ENCODE data around the gene PKP3. TPM values are rescaled to one million over a fixed set of nuclear protein-coding genes. Genes with fewer than 3 reads are reported as not detected.
"Not testable (repeated sequence)": the region's sequence is repeated elsewhere in the genome, so short reads cannot be mapped to it uniquely, and the experiment has no call there.

PKP3 gene
- polyA plus RNA-seq, 3 donors from 2014 or later: 0.36 TPM; not detected in 2

GRCh38 chr11:420054-420910, 26.3 kb downstream of the PKP3 start:
- Mint-ChIP-seq H3K9me3 (peaks cover 0 to 5% (median 2%) of the 10 kb centered on the region in 6 donors), H3K36me3 (peaks cover 3 to 13% (median 6%) of the 10 kb centered on the region in 3 donors), H3K4me3 (no peak overlapping the region), H3K27ac (no peak overlapping the region), H3K4me1 (peaks cover 15 to 17% of the 10 kb centered on the region in 2 donors), H3K27me3 (ENCODE audit: low read depth in 3 of 3) (peaks cover 3 to 6% (median 4%) of the 10 kb centered on the region in 3 donors)
- DNase-seq: no peak

DNA sequence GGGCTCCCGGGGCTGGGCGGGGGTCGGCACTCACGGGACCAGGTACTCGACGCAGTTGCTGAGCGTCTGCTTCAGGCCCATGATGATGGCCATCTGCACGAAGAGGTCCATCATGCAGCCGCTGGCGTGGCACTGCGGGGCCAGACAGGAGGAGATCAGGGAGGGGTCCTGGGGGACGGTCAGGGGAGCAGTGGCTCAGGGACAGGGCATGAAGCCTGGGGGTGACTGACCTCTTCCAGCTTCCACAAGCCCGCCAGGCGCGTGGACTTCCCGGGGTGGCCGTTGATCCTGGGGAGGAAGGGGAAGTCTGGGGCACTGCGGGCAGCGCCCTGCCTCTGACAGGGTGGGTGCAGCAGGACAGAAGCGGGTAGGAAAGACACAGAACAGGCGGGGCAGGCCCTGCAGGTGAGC, 26.9 kb downstream of the PKP3 start:
- no peak overlapping the region for H3K4me3 Mint-ChIP-seq

GRCh38 chr11:422249-422656, 28.2 kb downstream of the PKP3 start:
- Mint-ChIP-seq H3K4me3 (no peak overlapping the region), H3K9me3 (peaks cover 0 to 5% (median 3%) of the 10 kb centered on the region in 6 donors), H3K36me3 (peaks cover 3 to 15% (median 6%) of the 10 kb centered on the region in 3 donors), H3K27me3 (ENCODE audit: low read depth in 3 of 3) (peaks cover 3 to 4% (median 3%) of the 10 kb centered on the region in 3 donors), H3K27ac (no peak overlapping the region), H3K4me1 (peaks cover 4 to 7% of the 10 kb centered on the region in 2 donors)
- no peak for DNase-seq

More for the DNA sequence above, 26.9 kb downstream of the PKP3 start:
- Mint-ChIP-seq H3K36me3 (peaks cover 3 to 15% (median 6%) of the 10 kb centered on the region in 3 donors), H3K27me3 (ENCODE audit: low read depth in 3 of 3) (peaks cover 3 to 4% (median 3%) of the 10 kb centered on the region in 3 donors), H3K27ac (no peak overlapping the region), H3K4me1 (peaks cover 9 to 11% of the 10 kb centered on the region in 2 donors), H3K9me3 (peaks cover 0 to 5% (median 3%) of the 10 kb centered on the region in 6 donors)
- no peak for DNase-seq

- Mint-ChIP-seq H3K27me3 (ENCODE audit: low read depth in 3 of 3) (peaks cover 0 to 3% (median 1%) of the 10 kb centered on the region in 3 donors), H3K4me3 (no peak overlapping the region), H3K36me3 (peaks cover 3 to 15% (median 6%) of the 10 kb centered on the region in 3 donors), H3K4me1 (no peaks in the 10 kb centered on the region), H3K9me3 (peaks cover 0 to 5% (median 3%) of the 10 kb centered on the region in 6 donors), H3K27ac (no peak overlapping the region)
- DNase-seq: no peak
These were observed 30.2 kb downstream of the PKP3 start for GRCh38 chr11:424232-424631.

DNA sequence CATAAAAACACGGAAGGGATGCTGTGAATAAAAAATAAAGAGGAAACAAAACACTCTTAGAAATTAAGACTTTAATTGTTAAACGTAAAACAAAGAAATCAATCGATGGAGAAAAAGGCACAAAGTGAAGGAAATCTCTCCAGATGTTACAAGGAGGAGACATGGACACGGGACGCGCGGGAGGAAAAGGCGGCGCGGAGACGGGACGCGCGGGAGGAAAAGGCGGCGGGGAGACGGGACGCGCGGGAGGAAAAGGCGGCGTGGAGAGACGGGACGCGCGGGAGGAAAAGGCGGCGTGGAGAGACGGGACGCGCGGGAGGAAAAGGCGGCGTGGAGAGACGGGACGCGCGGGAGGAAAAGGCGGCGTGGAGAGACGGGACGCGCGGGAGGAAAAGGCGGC, 30.8 kb downstream of the PKP3 start:
- not testable (repeated sequence) for DNase-seq; H3K4me1 Mint-ChIP-seq; H3K9me3 Mint-ChIP-seq; H3K27me3 Mint-ChIP-seq (ENCODE audit: low read depth in 3 of 3); H3K27ac Mint-ChIP-seq; H3K4me3 Mint-ChIP-seq
- peaks cover 3 to 15% (median 6%) of the 10 kb centered on the region in 3 donors for H3K36me3 Mint-ChIP-seq

- Mint-ChIP-seq H3K27ac (no peak overlapping the region), H3K27me3 (ENCODE audit: low read depth in 3 of 3) (peaks cover 0 to 3% (median 1%) of the 10 kb centered on the region in 3 donors), H3K9me3 (peaks cover 0 to 5% (median 3%) of the 10 kb centered on the region in 6 donors), H3K36me3 (peaks cover 3 to 15% (median 6%) of the 10 kb centered on the region in 3 donors), H3K4me3 (no peak overlapping the region), H3K4me1 (no peaks in the 10 kb centered on the region)
- no peak for DNase-seq
These were observed 31.3 kb downstream of the PKP3 start for GRCh38 chr11:425301-425700.

DNA sequence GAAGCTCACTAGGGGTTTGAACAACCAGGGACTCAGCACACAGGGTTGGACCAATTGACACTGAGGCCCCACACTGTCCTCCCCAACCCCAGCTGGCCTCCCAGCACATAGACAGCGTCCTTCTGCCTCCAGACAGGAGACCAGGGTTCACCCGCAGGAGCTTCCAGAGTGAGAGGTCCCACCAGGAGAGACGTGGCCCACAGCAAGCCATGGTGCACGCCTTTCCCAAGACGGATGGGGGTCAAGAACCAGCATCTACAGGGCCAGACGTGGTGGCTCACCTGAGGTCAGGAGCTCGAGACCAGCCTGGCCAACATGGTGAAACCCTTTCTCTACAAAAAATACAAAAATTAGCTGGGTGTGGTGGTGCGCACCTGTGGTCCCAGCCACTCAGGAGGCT, 32.8 kb downstream of the PKP3 start:
- no peak overlapping the region for H3K27ac Mint-ChIP-seq

GRCh38 chr11:428295-428694, 34.3 kb downstream of the PKP3 start:
- no peak overlapping the region for H3K27ac Mint-ChIP-seq
- DNase-seq: no peak
- H3K27me3 Mint-ChIP-seq (ENCODE audit: low read depth in 3 of 3): peaks cover 0 to 3% (median 1%) of the 10 kb centered on the region in 3 donors
- H3K4me3 Mint-ChIP-seq: no peak overlapping the region
- H3K4me1 Mint-ChIP-seq: no peaks in the 10 kb centered on the region
- peaks cover 3 to 10% (median 6%) of the 10 kb centered on the region in 3 donors for H3K36me3 Mint-ChIP-seq
- H3K9me3 Mint-ChIP-seq: peaks cover 0 to 5% (median 3%) of the 10 kb centered on the region in 6 donors

More for the DNA sequence above, 32.8 kb downstream of the PKP3 start:
- H3K36me3 Mint-ChIP-seq: peaks cover 3 to 15% (median 6%) of the 10 kb centered on the region in 3 donors
- H3K27me3 Mint-ChIP-seq (ENCODE audit: low read depth in 3 of 3): peaks cover 0 to 3% (median 1%) of the 10 kb centered on the region in 3 donors
- DNase-seq: no peak
- no peak overlapping the region for H3K4me3 Mint-ChIP-seq
- peaks cover 0 to 5% (median 3%) of the 10 kb centered on the region in 6 donors for H3K9me3 Mint-ChIP-seq
- no peaks in the 10 kb centered on the region for H3K4me1 Mint-ChIP-seq

GRCh38 chr11:429391-429790, 35.4 kb downstream of the PKP3 start:
- Mint-ChIP-seq H3K36me3 (peaks cover 3 to 8% (median 4%) of the 10 kb centered on the region in 3 donors), H3K27ac (no peak overlapping the region), H3K9me3 (peaks cover 0 to 4% (median 3%) of the 10 kb centered on the region in 6 donors), H3K4me3 (no peak overlapping the region), H3K4me1 (no peaks in the 10 kb centered on the region), H3K27me3 (ENCODE audit: low read depth in 3 of 3) (peaks cover 0 to 3% (median 1%) of the 10 kb centered on the region in 3 donors)
- no peak for DNase-seq

GRCh38 chr11:429931-430456, 36.0 kb downstream of the PKP3 start:
- no peak for DNase-seq
- Mint-ChIP-seq H3K27me3 (ENCODE audit: low read depth in 3 of 3) (peaks cover 0 to 1% (median 0%) of the 10 kb centered on the region in 3 donors), H3K36me3 (peaks cover 0 to 4% (median 0%) of the 10 kb centered on the region in 3 donors), H3K27ac (no peak overlapping the region), H3K9me3 (peaks cover 0 to 2% (median under 1%) of the 10 kb centered on the region in 6 donors), H3K4me1 (no peaks in the 10 kb centered on the region), H3K4me3 (no peak overlapping the region)

GRCh38 chr11:431921-432320, 37.9 kb downstream of the PKP3 start:
- no peak for DNase-seq
- Mint-ChIP-seq H3K36me3 (no peaks in the 10 kb centered on the region), H3K9me3 (no peaks in the 10 kb centered on the region), H3K4me3 (no peak overlapping the region), H3K4me1 (no peaks in the 10 kb centered on the region), H3K27me3 (ENCODE audit: low read depth in 3 of 3) (peaks cover 1 to 3% (median 1%) of the 10 kb centered on the region in 3 donors), H3K27ac (no peak overlapping the region)

- no peak for DNase-seq
- Mint-ChIP-seq H3K9me3 (no peaks in the 10 kb centered on the region), H3K27me3 (ENCODE audit: low read depth in 3 of 3) (peaks cover 1 to 5% (median 1%) of the 10 kb centered on the region in 3 donors), H3K36me3 (no peaks in the 10 kb centered on the region), H3K27ac (no peak overlapping the region), H3K4me3 (no peak overlapping the region), H3K4me1 (no peaks in the 10 kb centered on the region)
These were observed 38.6 kb downstream of the PKP3 start for GRCh38 chr11:432501-433100.

GRCh38 chr11:433111-433510, 39.1 kb downstream of the PKP3 start:
- H3K9me3 Mint-ChIP-seq: no peaks in the 10 kb centered on the region
- H3K4me1 Mint-ChIP-seq: no peaks in the 10 kb centered on the region
- no peak overlapping the region for H3K4me3 Mint-ChIP-seq
- peaks cover 1 to 5% (median 1%) of the 10 kb centered on the region in 3 donors for H3K27me3 Mint-ChIP-seq (ENCODE audit: low read depth in 3 of 3)
- H3K27ac Mint-ChIP-seq: no peak overlapping the region
- H3K36me3 Mint-ChIP-seq: no peaks in the 10 kb centered on the region
- DNase-seq: no peak

DNA sequence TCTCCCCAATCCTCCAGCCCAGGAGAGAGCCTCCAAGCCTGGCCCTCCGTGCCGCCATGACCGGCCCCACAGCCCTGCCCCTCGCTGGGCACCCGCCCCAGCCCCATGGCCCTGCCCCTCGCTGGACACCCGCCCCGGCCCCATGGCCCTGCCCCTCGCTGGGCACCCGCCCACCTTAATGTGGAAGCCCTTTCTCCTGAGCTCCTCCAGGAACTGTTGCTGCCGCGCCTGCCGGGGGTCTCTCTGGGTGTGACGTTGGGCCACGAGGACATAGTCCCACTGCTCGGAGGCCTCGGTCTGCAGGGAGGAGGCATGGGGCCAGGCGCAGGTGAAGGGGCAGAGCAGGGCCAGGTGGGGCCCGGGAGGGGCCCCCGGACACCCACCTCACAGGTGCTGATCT, 39.6 kb downstream of the PKP3 start:
- peaks cover 1 to 3% of the 10 kb centered on the region in 2 donors for H3K4me1 Mint-ChIP-seq
- H3K9me3 Mint-ChIP-seq: no peaks in the 10 kb centered on the region
- H3K36me3 Mint-ChIP-seq: no peaks in the 10 kb centered on the region
- H3K27ac Mint-ChIP-seq: no peak overlapping the region
- no peak for DNase-seq
- peaks cover under 1 to 5% (median 1%) of the 10 kb centered on the region in 3 donors for H3K27me3 Mint-ChIP-seq (ENCODE audit: low read depth in 3 of 3)
- no peak overlapping the region for H3K4me3 Mint-ChIP-seq

Data from immature natural killer cell (primary cell).